Peyer's patch (tissue), 4 donors: ENCODE measurements around the gene ZNF827.

Experiments
- POLR2A ChIP-seq, 2 donors: fragments of 450-650 bp; IDR thresholded peaks; one replicate each; pipeline ENCODE4 v1.5.1; 2017; ENCODE audit warnings: antibody characterized with exemption in 2 of 2, mild to moderate bottlenecking in 2 of 2, moderate library complexity in 2 of 2
- TF ChIP-seq, protein P1 (sequence below), 6 experiments: fragments of 450-650 bp in 4 of 6; fragments of 200-600 bp in 2 of 6; sonication (generic) in 1 of 6; IDR thresholded peaks; one replicate each; pipeline ENCODE4 v1.5.1; 2017 to 2019; ENCODE audit warnings: antibody characterized with exemption in 6 of 6, mild to moderate bottlenecking in 3 of 6, moderate library complexity in 1 of 6

DNA sequence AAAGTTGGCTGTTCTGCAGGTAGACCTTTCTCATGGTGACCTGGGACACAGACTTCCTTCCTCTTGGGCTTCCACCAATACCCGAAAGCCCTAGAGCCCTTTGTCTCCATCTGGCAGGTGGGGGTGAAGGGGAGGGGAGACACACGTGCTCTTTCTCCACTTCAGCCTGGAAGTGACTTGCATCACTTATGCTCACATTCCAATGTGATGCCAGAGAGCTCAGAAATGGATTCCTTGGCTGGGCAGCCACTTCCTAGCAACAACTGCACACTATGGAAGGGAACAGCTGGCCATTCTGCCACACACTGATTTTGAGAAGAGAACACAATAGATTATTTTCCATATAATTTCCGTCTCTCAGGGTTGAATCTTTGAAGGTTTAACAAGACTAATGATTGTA, 222.4 kb downstream of the ZNF827 start:
- TF ChIP-seq, protein P1, sequence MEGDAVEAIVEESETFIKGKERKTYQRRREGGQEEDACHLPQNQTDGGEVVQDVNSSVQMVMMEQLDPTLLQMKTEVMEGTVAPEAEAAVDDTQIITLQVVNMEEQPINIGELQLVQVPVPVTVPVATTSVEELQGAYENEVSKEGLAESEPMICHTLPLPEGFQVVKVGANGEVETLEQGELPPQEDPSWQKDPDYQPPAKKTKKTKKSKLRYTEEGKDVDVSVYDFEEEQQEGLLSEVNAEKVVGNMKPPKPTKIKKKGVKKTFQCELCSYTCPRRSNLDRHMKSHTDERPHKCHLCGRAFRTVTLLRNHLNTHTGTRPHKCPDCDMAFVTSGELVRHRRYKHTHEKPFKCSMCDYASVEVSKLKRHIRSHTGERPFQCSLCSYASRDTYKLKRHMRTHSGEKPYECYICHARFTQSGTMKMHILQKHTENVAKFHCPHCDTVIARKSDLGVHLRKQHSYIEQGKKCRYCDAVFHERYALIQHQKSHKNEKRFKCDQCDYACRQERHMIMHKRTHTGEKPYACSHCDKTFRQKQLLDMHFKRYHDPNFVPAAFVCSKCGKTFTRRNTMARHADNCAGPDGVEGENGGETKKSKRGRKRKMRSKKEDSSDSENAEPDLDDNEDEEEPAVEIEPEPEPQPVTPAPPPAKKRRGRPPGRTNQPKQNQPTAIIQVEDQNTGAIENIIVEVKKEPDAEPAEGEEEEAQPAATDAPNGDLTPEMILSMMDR (IDR thresholded peaks at IDR 0.05) = no peak
- TF ChIP-seq POLR2A (IDR thresholded peaks at IDR 0.05) = no peak
